CD14-positive monocyte (primary cell): ENCODE measurements around the gene PARP9. TPM values are rescaled to one million over a fixed set of nuclear protein-coding genes. Genes with fewer than 3 reads are reported as not detected.

Experiments
- DNase-seq, 3 donors: peaks; one replicate each; pipeline ENCODE4 v3.0.0-alpha.2; 2011 to 2022
- H2AFZ ChIP-seq: 2 replicates; pipeline ENCODE4 v1.6.0; 2012; ENCODE audit warnings: mild to moderate bottlenecking, low read depth, low read length, inconsistent platforms; ENCODE audit not compliant: insufficient read depth, poor library complexity, severe bottlenecking
- H3K27ac ChIP-seq, 2 donors: 1 replicate in 1 of 2; 2 replicates in 1 of 2; pipeline ENCODE4 v1.5.1; 2012 to 2013; ENCODE audit warnings: low read length in 2 of 2, control low read depth in 1 of 2, inconsistent platforms in 1 of 2, low read depth in 1 of 2, mild to moderate bottlenecking in 1 of 2
- H3K27me3 ChIP-seq, 2 donors: one replicate each; pipeline versions ENCODE4 v1.6.0 to v1.6.1; 2011 to 2013; ENCODE audit warnings: low read length in 2 of 2; ENCODE audit not compliant: control insufficient read depth in 2 of 2, insufficient read depth in 2 of 2
- H3K36me3 ChIP-seq, 2 donors: replicated peaks in 1 of 2; 1 replicate in 1 of 2; 2 replicates in 1 of 2; pipeline versions ENCODE4 v1.5.1 to v1.6.1; 2012 to 2013; ENCODE audit warnings: low read length in 2 of 2, control low read depth in 1 of 2, inconsistent platforms in 1 of 2, mild to moderate bottlenecking in 1 of 2; ENCODE audit not compliant: insufficient read depth in 2 of 2, control insufficient read depth in 1 of 2
- H3K4me1 ChIP-seq, 2 donors: 1 replicate in 1 of 2; 2 replicates in 1 of 2; pipeline versions ENCODE4 v1.5.1 to v1.6.1; 2012 to 2013; ENCODE audit warnings: low read length in 2 of 2, control low read depth in 1 of 2, inconsistent platforms in 1 of 2, mild to moderate bottlenecking in 1 of 2, moderate library complexity in 1 of 2; ENCODE audit not compliant: insufficient read depth in 2 of 2, control insufficient read depth in 1 of 2
- H3K4me2 ChIP-seq: replicated peaks from 2 replicates; pipeline ENCODE3; 2012; ENCODE audit warnings: low read length, moderate library complexity, mild to moderate bottlenecking; ENCODE audit not compliant: poor library complexity, severe bottlenecking; ENCODE audit errors: extremely low read depth
- H3K4me3 ChIP-seq, 3 experiments: fragments of 200-600 bp in 1 of 3; sonication (generic) in 1 of 3; replicated peaks in 1 of 3; 1 replicate in 2 of 3; 2 replicates in 1 of 3; pipeline ENCODE4 v1.5.1; 2011 to 2013; ENCODE audit warnings: low read length in 3 of 3, mild to moderate bottlenecking in 3 of 3, control low read depth in 2 of 3, low read depth in 2 of 3, inconsistent platforms in 1 of 3, moderate library complexity in 1 of 3
- H3K79me2 ChIP-seq: 2 replicates; pipeline ENCODE4 v1.6.0; 2012; ENCODE audit warnings: mild to moderate bottlenecking, control low read depth, inconsistent platforms, low read length, moderate library complexity; ENCODE audit not compliant: insufficient read depth
- H3K9ac ChIP-seq: 2 replicates; pipeline ENCODE4 v1.6.0; 2017; ENCODE audit warnings: low read length, mild to moderate bottlenecking; ENCODE audit not compliant: insufficient read depth, poor library complexity, severe bottlenecking
- H3K9me3 ChIP-seq, 2 donors: replicated peaks in 1 of 2; 1 replicate in 1 of 2; 2 replicates in 1 of 2; pipeline versions ENCODE4 v1.5.1 to v1.6.1; 2012 to 2013; ENCODE audit warnings: low read length in 2 of 2, control low read depth in 1 of 2; ENCODE audit not compliant: control insufficient read depth in 1 of 2, insufficient read depth in 1 of 2
- H4K20me1 ChIP-seq: 2 replicates; pipeline ENCODE4 v1.6.0; 2012; ENCODE audit warnings: mild to moderate bottlenecking, low read length, control low read depth, moderate library complexity; ENCODE audit not compliant: insufficient read depth
- H3K27ac Mint-ChIP-seq, 7 donors: one replicate each; pipeline ENCODE4 v1.8.0; 2020; ENCODE audit warnings: mild to moderate bottlenecking in 7 of 7, mixed read lengths in 7 of 7, moderate library complexity in 6 of 7, inconsistent platforms in 2 of 7
- H3K27me3 Mint-ChIP-seq, 3 donors: one replicate each; pipeline ENCODE4 v1.8.0; 2021 to 2022; ENCODE audit warnings: low read depth in 3 of 3, mild to moderate bottlenecking in 3 of 3, mixed read lengths in 3 of 3, moderate library complexity in 3 of 3, inconsistent platforms in 1 of 3
- H3K36me3 Mint-ChIP-seq, 2 donors: one replicate each; pipeline ENCODE4 v1.8.0; 2020; ENCODE audit warnings: mixed read lengths in 2 of 2, inconsistent platforms in 1 of 2, mild to moderate bottlenecking in 1 of 2
- H3K4me1 Mint-ChIP-seq: one replicate; pipeline ENCODE4 v1.8.0; 2020; ENCODE audit warnings: mild to moderate bottlenecking, mixed read lengths
- H3K4me3 Mint-ChIP-seq, 2 donors: one replicate each; pipeline ENCODE4 v1.8.0; 2020; ENCODE audit warnings: mild to moderate bottlenecking in 2 of 2, mixed read lengths in 2 of 2, moderate library complexity in 1 of 2
- H3K9me3 Mint-ChIP-seq, 7 donors: one replicate each; pipeline ENCODE4 v1.8.0; 2020 to 2022; ENCODE audit warnings: mixed read lengths in 7 of 7, mild to moderate bottlenecking in 6 of 7, moderate library complexity in 6 of 7, inconsistent platforms in 2 of 7
- WGBS: methylation state at CpG from one replicate; pipeline ENCODE4 v1.1.5; 2013; ENCODE audit warnings: missing lambda C conversion rate; ENCODE audit not compliant: insufficient coverage; 5-methylcytosine and 5-hydroxymethylcytosine counted together
- intact Hi-C, 2 donors: fragments of 100-400 bp; cut with micrococcal nuclease; formaldehyde crosslinking; loops; one replicate each; pipeline versions ENCODE4 v1.15.0 to v1.15.1; 2023
- polyA plus RNA-seq, 3 donors: library from polyadenylated mRNA; depleted of rRNA in 1 of 3; unstranded in 2 of 3; stranded (reverse) in 1 of 3; fragments of 300-500 nt in 2 of 3; fragments of >200 nt in 1 of 3; fragmentation: Illumina TruSeq in 2 of 3; gene quantifications; 1 replicate in 2 of 3; 2 replicates in 1 of 3; pipeline ENCODE4 v1.2.3, GENCODE V29; 2012 to 2021
- TF ChIP-seq, protein P1 (sequence below): fragments of 200-600 bp; IDR thresholded peaks from one replicate; pipeline ENCODE4 v1.8.0; 2022; ENCODE audit warnings: antibody characterized with exemption, mild to moderate bottlenecking

The PARP9 gene
- polyA plus RNA-seq, 3 donors, result 31.4 to 43.3 (median 34.4) TPM

DNA sequence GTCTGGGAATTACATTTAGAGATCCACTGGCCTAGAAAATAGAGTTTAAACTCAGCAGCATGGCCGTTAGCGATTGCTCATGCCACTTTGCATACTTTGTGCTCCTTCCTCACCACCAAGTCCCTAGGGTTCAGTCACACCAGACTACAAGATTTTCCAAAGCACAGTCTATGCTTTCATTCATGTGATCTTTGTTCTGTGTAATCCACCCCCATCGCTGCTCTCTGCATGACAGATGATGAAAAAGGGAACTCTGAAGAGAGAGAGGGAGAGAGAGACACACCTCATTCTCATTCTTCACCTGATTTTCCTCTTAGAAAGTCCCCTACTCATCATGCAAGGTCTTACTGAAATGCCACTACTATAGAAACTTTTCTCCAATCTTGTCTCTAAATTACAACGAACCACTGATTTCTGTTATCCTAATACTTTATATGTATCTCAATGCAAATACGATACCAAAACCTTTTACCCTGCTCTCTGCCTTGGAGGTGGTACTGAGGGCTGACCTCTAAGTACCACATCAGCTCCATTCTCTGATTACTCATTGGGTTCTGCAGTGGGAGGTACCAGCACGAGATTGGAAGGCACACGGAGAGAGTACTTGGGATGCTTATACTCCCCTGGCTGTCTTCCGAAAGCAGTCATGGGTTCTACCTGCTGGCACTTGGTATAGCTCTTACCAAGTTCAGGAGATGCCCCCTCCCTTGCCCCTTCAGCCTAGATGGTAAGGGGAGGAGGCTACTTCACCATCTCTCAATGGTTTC is 12.3 kb upstream of the PARP9 start:
- DNase-seq, result peak in 1 of 3 donors; percentile 42
- Mint-ChIP-seq H3K27me3 (peaks cover 0 to 6% (median 2%) of the 10 kb centered on the region in 3 donors), H3K27ac (peak overlapping the region in 5 of 7 donors; percentile 16 to 56 (median 41)), H3K4me1 (peaks cover 41% of the 10 kb centered on the region), H3K9me3 (peaks cover 1 to 7% (median 3%) of the 10 kb centered on the region in 7 donors), H3K4me3 (no peak overlapping the region), H3K36me3 (peaks cover 31 to 32% of the 10 kb centered on the region in 2 donors)
- H3K79me2 ChIP-seq, result no peaks in the 10 kb centered on the region
- WGBS, result 38% methylated on average over 2 of the region's 8 CpGs
- no peak overlapping the region for H3K27ac ChIP-seq
- H3K4me1 ChIP-seq, result peaks cover 13 to 17% of the 10 kb centered on the region in 2 donors
- TF ChIP-seq, protein P1, sequence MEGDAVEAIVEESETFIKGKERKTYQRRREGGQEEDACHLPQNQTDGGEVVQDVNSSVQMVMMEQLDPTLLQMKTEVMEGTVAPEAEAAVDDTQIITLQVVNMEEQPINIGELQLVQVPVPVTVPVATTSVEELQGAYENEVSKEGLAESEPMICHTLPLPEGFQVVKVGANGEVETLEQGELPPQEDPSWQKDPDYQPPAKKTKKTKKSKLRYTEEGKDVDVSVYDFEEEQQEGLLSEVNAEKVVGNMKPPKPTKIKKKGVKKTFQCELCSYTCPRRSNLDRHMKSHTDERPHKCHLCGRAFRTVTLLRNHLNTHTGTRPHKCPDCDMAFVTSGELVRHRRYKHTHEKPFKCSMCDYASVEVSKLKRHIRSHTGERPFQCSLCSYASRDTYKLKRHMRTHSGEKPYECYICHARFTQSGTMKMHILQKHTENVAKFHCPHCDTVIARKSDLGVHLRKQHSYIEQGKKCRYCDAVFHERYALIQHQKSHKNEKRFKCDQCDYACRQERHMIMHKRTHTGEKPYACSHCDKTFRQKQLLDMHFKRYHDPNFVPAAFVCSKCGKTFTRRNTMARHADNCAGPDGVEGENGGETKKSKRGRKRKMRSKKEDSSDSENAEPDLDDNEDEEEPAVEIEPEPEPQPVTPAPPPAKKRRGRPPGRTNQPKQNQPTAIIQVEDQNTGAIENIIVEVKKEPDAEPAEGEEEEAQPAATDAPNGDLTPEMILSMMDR, result no peak
- no peak overlapping the region for H2AFZ ChIP-seq
- no peak overlapping the region for H3K4me3 ChIP-seq
- H3K36me3 ChIP-seq, result peaks cover 14 to 33% of the 10 kb centered on the region in 2 donors
- peaks cover 11% of the 10 kb centered on the region for H4K20me1 ChIP-seq
- no peaks in the 10 kb centered on the region for H3K27me3 ChIP-seq
- H3K4me2 ChIP-seq, result no peak overlapping the region
- no peak overlapping the region for H3K9ac ChIP-seq
- intact Hi-C loops, result no loop called here
- H3K9me3 ChIP-seq, result peaks cover 0 to 3% of the 10 kb centered on the region in 2 donors

DNA sequence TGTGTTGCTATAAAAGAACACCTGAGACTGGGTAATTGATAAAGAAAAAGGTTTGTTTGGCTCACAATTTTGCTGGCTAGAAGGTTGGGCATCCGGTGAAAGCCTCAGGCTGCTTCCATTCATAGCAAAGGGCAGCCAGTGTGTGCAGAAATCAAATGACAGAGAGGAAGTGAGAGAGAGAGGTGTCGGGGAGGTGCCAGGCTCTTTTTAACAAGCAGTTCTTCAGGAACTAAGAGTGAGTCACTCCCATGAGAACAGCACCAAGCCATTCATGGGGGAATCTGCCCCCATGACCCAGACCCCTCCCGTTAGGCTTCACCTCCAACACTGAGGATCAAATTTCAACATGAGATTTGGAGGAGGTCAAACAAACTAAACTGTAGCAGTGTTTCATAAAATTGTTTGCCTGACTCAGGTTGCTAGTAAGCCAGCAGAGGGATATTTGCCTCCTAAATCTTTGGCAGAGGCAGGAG is 8.9 kb upstream of the PARP9 start:
- H3K27me3 ChIP-seq, result no peaks in the 10 kb centered on the region
- Mint-ChIP-seq H3K27me3 (peaks cover 0 to 4% (median 2%) of the 10 kb centered on the region in 3 donors), H3K4me1 (peaks cover 41% of the 10 kb centered on the region), H3K36me3 (peaks cover 58% of the 10 kb centered on the region in 2 donors), H3K9me3 (peaks cover 0 to 2% (median 0%) of the 10 kb centered on the region in 7 donors), H3K27ac (peak overlapping the region in 6 of 7 donors; percentile 34 to 87 (median 81)), H3K4me3 (no peak overlapping the region)
- H3K36me3 ChIP-seq, result peaks cover 43 to 66% of the 10 kb centered on the region in 2 donors
- WGBS, result 11% methylated on average over 1 of the region's 3 CpGs
- no peak overlapping the region for H3K9ac ChIP-seq
- peak; percentile 65 to 78 (median 70) for DNase-seq
- peaks cover 40% of the 10 kb centered on the region for H4K20me1 ChIP-seq
- no peak overlapping the region for H2AFZ ChIP-seq
- H3K4me1 ChIP-seq, result peaks cover 13 to 17% of the 10 kb centered on the region in 2 donors
- H3K9me3 ChIP-seq, result no peaks in the 10 kb centered on the region
- peak overlapping the region in 1 of 2 donors; percentile 36 for H3K27ac ChIP-seq
- H3K4me3 ChIP-seq, result no peak overlapping the region
- H3K79me2 ChIP-seq, result peaks cover 13% of the 10 kb centered on the region
- TF ChIP-seq, protein P1, result no peak
- intact Hi-C loops, result no loop called here
- no peak overlapping the region for H3K4me2 ChIP-seq
